Endothelial cell of hepatic sinusoid (primary cell): Measurements from ENCODE around the gene FZR1.
"Not testable (repeated sequence)": the region's sequence is repeated elsewhere in the genome, so short reads cannot be mapped to it uniquely, and the experiment has no call there.

Experiments used
- in situ Hi-C: cut with HindIII; loops from 2 replicates; pipeline ENCODE4 v1.10.0; 2017; ENCODE audit warnings: low sequenced_read_pairs

The FZR1 gene

GRCh38 chr19:3528080-3528479 lies 22.0 kb downstream of the FZR1 start:
- in situ Hi-C loops, result no loop called here

- in situ Hi-C loops, result no loop called here
Observed at GRCh38 chr19:3528539-3529211, 22.6 kb downstream of the FZR1 start.

- in situ Hi-C loops, result not testable (repeated sequence)
Observed at GRCh38 chr19:3529299-3529698, 23.2 kb downstream of the FZR1 start.

DNA sequence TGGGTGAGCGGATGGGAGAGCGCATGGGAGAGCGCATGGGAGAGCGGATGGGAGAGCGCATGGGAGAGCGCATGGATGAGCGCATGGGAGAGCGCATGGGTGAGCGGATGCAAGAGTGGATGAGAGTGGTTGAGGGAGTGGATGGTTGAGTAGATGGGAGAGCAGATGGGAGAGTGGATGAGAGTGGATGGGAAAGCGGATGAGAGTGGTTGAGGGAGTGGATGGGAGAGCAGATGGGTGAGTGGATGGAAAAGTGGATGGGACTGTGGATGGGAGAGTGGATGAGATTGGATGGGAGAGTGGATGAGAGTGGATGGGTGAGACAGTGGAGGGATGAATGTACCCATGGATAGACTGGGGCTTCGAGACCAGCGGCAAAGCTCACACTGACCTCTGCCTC lies 24.3 kb downstream of the FZR1 start:
- in situ Hi-C loops, result no loop called here

DNA sequence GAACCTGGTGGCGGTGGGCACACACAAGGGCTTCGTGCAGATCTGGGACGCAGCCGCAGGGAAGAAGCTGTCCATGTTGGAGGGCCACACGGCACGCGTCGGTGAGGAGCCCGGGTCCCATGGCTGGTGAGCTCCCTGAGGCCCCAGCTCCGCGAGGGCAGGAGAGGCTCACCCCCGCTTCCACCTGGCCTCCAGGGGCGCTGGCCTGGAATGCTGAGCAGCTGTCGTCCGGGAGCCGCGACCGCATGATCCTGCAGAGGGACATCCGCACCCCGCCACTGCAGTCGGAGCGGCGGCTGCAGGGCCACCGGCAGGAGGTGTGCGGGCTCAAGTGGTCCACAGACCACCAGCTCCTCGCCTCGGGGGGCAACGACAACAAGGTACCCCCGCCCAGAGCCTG lies 25.6 kb downstream of the FZR1 start:
- in situ Hi-C loops, result no loop called here

GRCh38 chr19:3532154-3532786 lies 26.2 kb downstream of the FZR1 start:
- in situ Hi-C loops, result no loop called here

DNA sequence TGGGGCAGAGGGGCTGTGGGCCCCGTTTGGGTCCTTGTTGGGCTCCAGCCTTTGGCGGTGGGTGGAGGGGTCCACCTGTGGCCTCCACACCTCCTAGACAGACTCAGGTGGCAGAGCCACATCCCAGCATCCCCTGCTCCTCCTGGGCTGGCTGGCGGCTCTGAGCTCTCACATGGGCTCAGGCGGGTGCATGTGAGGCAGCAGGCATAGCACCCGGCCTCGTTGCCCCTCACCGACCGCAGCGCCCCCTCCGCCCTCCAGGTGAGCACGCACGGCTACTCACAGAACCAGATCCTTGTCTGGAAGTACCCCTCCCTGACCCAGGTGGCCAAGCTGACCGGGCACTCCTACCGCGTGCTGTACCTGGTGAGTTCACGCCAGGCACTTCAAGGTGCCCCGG lies 26.9 kb downstream of the FZR1 start:
- in situ Hi-C loops, result no loop called here

DNA sequence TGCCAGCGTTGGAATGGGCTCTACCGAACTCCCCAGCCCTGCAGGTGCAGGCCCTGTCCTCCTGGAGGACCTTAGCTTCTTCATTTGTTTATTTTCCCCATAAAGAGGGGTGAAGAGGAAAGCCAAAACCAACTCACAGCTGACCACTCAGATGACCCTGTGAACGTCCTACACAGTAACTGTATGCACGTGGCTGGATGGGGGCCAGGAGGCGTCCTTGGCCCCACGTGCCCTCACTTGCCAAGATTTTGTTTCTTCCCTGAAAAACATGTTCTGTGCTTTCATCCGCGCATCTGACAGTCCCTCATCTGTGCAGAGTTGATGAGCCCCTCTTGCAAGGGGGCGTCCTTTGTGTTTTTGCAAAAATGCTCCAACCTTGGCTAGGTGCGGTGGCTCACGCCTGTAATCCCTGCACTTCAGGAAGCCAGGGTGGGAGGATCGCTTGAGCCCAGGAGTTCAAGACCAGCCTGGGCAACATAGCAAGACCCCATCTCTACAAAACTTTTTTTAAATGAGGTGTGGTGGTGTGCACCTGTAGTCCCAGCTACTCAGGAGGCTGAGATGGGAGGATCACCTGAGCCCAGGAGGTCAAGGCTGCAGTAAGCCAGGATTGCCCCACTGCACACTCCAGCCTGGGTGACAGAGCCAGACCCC lies 27.6 kb downstream of the FZR1 start:
- in situ Hi-C loops, result no loop called here

- in situ Hi-C loops, result loop anchor here (5.0 kb wide), 2 partner anchors 43 to 93 kb away; partner anchors contain the start of gene CACTIN
Observed at GRCh38 chr19:3534375-3535234, 28.5 kb downstream of the FZR1 start.

GRCh38 chr19:3535235-3535535 lies 29.1 kb downstream of the FZR1 start:
- in situ Hi-C loops, result loop anchor here (5.0 kb wide), 2 partner anchors 42 to 92 kb away; partner anchors contain the start of gene CACTIN

GRCh38 chr19:3535563-3535965 lies 29.5 kb downstream of the FZR1 start:
- in situ Hi-C loops, result loop anchor here (5.0 kb wide), 2 partner anchors 42 to 92 kb away; partner anchors contain the start of gene CACTIN

DNA sequence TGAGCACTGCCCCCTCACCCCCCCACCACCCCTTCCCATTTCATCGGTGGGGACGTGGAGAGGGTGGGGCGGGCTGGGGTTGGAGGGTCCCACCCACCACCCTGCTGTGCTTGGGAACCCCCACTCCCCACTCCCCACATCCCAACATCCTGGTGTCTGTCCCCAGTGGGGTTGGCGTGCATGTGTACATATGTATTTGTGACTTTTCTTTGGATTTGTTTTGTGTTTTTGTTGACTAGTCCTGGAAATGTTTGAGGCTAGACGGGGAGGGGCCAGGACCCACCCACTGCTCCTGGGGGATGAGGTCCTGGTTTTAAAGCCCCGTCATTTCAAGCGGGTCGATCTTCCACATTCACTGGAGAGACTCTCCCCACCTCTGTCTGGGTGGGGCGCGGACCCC lies 29.9 kb downstream of the FZR1 start:
- in situ Hi-C loops, result loop anchor here (5.0 kb wide), 2 partner anchors 41 to 91 kb away; partner anchors contain the start of gene CACTIN

DNA sequence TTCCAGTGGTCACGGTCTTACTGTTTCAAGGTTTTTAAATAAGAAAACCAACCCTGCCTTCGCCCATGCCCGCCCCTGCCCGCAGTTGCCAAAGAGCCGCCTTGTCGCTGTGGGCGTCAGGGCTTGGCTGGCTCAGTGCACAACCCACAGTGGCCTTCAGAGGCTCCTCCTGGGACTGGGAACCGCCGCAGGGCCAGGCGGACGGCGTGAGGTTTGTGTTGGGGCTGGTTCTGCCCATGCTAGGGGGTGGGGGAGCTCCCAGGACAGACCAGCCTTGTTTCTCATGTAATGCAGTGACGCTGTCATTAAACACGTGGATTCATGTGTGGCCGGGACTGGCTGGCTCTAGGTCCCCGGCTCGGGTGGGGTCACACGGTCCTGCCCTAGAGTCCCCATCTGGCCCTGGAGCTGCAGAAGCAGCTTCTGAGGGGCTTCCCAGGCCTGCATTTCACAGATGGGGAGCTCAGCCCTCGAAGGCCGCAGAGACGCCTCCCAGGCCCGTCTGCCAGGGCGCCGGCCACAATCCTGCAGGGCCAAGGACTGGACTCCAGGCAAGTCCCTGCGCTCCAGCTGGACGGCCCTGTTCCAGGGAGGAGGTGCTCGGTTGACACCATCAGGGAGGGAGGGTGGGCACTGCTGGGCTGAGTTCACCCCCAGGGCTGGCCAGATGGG lies 30.5 kb downstream of the FZR1 start:
- in situ Hi-C loops, result loop anchor here (5.0 kb wide), 2 partner anchors 41 to 91 kb away; partner anchors contain the start of gene CACTIN

DNA sequence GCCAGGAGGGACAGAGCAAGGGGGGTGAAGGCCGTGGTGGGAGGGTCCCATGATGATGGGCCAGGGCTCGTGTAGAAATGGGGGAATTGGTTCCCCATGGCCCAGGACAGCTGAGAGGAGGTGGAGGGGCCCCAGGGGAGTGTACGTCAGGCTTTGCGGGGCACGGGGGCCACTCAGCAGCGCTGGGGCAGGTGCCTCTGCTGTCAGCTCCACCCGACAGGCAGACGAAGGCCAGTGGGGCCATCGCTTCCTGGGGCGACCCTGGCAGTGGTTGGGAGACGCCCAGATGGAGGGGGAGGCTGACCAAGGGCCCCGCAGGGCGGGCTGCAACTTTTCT lies 31.0 kb downstream of the FZR1 start:
- in situ Hi-C loops, result loop anchor here (5.0 kb wide), 2 partner anchors 40 to 90 kb away; partner anchors contain the start of gene CACTIN

- in situ Hi-C loops, result loop anchor here (5.0 kb wide), 2 partner anchors 40 to 90 kb away; partner anchors contain the start of gene CACTIN
Observed at GRCh38 chr19:3537438-3538240, 31.5 kb downstream of the FZR1 start.

DNA sequence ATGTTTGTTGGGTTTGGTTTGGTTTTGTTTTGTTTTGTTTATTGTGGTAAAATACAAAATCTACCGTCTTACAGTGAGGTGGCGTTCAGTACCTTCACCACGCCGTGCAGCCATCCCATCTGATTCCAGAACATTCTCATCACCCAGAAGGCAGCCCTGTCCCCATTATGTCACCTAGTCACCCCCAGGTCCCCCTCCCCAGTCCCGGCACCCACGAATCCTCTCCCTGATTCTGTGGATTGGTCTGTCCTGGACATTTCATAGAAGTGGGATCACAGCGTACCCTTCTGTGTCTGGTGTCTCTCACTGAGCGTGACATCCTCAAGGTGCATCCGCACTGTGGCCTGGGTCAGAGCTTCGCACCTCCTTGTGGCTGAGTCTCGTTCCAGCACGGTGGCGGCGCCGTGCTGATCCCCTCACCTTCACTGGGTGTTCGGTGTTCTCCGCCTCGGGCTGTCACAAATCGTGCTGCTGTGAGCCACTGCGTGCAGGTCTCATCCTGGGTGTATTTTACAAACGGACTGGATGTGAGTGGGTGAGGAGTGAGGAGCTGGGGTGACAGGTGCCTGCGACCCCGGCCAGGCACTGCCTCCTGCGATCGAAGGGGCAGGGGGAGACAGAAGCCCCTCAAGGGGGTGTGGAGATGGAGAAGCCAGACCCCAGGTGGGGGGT lies 32.3 kb downstream of the FZR1 start:
- in situ Hi-C loops, result loop anchor here (5.0 kb wide), 2 partner anchors 39 to 89 kb away; partner anchors contain the start of gene CACTIN

DNA sequence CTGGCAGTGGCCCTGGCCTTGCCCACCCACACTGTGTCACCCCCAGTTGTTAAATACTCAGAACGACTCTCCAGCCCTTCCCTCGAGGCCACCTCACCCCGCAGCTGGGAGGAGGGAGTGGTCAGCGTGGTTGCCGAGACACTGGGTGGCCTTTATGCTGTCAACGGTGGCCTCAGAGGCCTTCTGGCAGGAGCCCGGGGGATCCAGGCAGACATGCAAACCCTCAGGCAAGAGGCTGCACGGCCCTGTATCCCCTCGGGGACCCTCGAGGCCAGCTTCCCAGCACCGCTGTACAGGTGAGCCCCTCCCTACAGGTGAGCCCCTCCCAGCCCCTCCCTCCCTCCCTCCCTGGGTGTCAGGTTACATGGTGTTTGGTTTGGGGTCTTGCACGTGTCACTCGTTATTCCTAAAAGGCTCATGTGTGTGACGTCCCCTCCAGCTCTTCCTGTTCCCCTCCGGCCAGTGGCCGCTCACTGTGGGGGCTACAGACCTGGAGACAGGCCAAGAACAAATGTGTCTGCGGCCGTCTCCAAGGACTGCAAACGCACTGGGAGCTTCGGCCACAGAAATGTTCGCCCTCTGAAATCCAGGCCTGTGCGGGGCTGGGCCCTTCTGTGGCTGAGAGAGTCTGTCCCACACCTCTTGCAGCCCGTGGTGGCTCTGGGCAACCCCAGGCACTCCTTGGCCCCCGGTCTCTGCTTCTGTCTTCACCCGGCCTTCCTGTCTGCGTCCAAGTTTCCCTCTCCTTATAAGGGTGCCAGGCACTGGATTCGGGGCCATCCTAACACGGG lies 33.0 kb downstream of the FZR1 start, which contains the start of gene TEKTIP1:
Gene TEKTIP1 (plus strand): TSS at position 210 of the 791 bp plus-strand sequence. CDS start 4 bp downstream, at position 214.
- in situ Hi-C loops, result loop anchor here (5.0 kb wide), 2 partner anchors 38 to 88 kb away; partner anchors contain the start of gene CACTIN

DNA sequence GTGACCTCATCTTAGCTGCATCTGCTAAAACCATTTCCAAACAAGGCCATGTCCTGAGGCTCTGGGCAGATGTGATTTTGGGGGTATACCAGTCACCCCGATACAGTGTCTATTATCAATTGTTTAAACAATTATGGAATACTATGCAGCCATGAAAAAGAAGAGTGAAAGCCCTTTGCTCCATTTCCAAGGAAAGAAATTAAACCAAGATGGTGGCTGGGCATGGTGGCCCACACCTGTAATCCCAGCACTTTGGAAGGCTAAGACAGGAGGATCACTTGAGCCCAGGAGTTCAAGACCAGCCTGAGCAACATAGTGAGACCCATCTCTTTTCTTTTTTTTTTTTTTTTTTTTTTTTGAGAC lies 33.6 kb downstream of the FZR1 start:
- in situ Hi-C loops, result loop anchor here (5.0 kb wide), 2 partner anchors 38 to 88 kb away; partner anchors contain the start of gene CACTIN
